ENCODE measurements around the gene DMPK.
A peak's percentile ranks its signal among the peaks of the same experiment; 100 is the strongest.
"Not testable (repeated sequence)": the region's sequence is repeated elsewhere in the genome, so short reads cannot be mapped to it uniquely, and the experiment has no call there.

DMPK gene

DNA sequence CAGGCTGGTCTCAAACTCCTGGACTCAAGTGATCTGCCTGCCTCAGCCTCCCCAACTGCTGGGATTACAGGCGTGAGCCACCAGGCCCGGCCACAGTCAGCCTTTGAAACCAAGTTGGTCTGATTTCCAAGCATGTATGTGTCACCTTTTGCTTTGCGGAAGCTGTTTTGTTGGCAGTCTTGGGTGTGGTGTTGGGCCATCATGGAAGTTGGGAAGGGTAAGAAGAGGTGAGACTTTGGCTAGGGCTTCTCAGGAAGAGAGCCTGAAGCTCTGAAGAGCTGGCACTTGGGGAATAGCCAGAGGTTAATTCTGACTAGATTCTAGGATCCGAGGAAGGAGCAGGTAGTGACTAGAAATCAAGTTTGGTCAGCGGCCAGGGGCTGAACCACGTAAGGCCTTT lies 30.0 kb upstream of the DMPK start:
- Histone ChIP-seq H3K9me3 (ENCODE audit: low read length) (no peaks in the 10 kb centered on the region), H3K27ac (ENCODE audit: low read depth, low read length) (no peak overlapping the region), H3K4me1 (ENCODE audit: insufficient read depth, low read length) (no peaks in the 10 kb centered on the region), H3K9ac (ENCODE audit: low read length) (no peak overlapping the region), H3K4me3 (ENCODE audit: low read depth in 1 of 2, low read length in 2 of 2) (no peak overlapping the region), H3K36me3 (ENCODE audit: insufficient read depth, low read length) (no peaks in the 10 kb centered on the region), H3K27me3 (ENCODE audit: control insufficient read depth in 1 of 2, insufficient read depth in 2 of 2, low read length in 2 of 2) (peaks cover 0 to 39% of the 10 kb centered on the region in 2 donors)

GRCh38 chr19:45809643-45810159 lies 27.4 kb upstream of the DMPK start:
- Histone ChIP-seq H3K27ac (ENCODE audit: low read depth, low read length) (no peak overlapping the region), H3K27me3 (ENCODE audit: control insufficient read depth in 1 of 2, insufficient read depth in 2 of 2, low read length in 2 of 2) (peaks cover 0 to 18% of the 10 kb centered on the region in 2 donors), H3K9ac (ENCODE audit: low read length) (no peak overlapping the region), H3K4me3 (ENCODE audit: low read depth in 1 of 2, low read length in 2 of 2) (no peak overlapping the region), H3K36me3 (ENCODE audit: insufficient read depth, low read length) (no peaks in the 10 kb centered on the region), H3K4me1 (ENCODE audit: insufficient read depth, low read length) (no peaks in the 10 kb centered on the region), H3K9me3 (ENCODE audit: low read length) (no peaks in the 10 kb centered on the region)

GRCh38 chr19:45805719-45806118 lies 23.4 kb upstream of the DMPK start:
- no peaks in the 10 kb centered on the region for H3K4me1 ChIP-seq (ENCODE audit: insufficient read depth, low read length)
- no peaks in the 10 kb centered on the region for H3K36me3 ChIP-seq (ENCODE audit: insufficient read depth, low read length)
- H3K27ac ChIP-seq (ENCODE audit: low read depth, low read length), result no peak overlapping the region
- no peak overlapping the region for H3K9ac ChIP-seq (ENCODE audit: low read length)
- H3K9me3 ChIP-seq (ENCODE audit: low read length), result no peaks in the 10 kb centered on the region
- H3K27me3 ChIP-seq (ENCODE audit: control insufficient read depth in 1 of 2, insufficient read depth in 2 of 2, low read length in 2 of 2), result no peaks in the 10 kb centered on the region
- H3K4me3 ChIP-seq (ENCODE audit: low read depth in 1 of 2, low read length in 2 of 2), result no peak overlapping the region

DNA sequence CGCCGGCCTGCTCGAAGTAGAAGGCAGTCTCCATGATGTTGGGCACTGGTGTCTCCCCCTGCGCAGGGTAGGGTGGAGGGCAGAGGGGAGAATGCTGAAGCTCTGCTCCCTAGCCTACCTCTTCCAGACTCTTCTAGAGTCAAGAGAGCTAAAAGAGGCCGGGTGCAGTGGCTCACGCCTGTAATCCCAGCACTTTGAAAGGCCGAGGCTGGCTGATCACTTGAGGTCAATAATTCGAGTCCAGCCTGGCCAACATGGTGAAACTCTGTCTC lies 22.6 kb upstream of the DMPK start:
- Histone ChIP-seq H3K27me3 (ENCODE audit: control insufficient read depth in 1 of 2, insufficient read depth in 2 of 2, low read length in 2 of 2) (no peaks in the 10 kb centered on the region), H3K36me3 (ENCODE audit: insufficient read depth, low read length) (no peaks in the 10 kb centered on the region), H3K4me1 (ENCODE audit: insufficient read depth, low read length) (no peaks in the 10 kb centered on the region), H3K9ac (ENCODE audit: low read length) (no peak overlapping the region), H3K27ac (ENCODE audit: low read depth, low read length) (no peak overlapping the region), H3K9me3 (ENCODE audit: low read length) (no peaks in the 10 kb centered on the region), H3K4me3 (ENCODE audit: low read depth in 1 of 2, low read length in 2 of 2) (no peak overlapping the region)

GRCh38 chr19:45804140-45804958 lies 22.1 kb upstream of the DMPK start:
- Histone ChIP-seq H3K9ac (ENCODE audit: low read length) (no peak overlapping the region), H3K4me1 (ENCODE audit: insufficient read depth, low read length) (no peaks in the 10 kb centered on the region), H3K27ac (ENCODE audit: low read depth, low read length) (no peak overlapping the region), H3K9me3 (ENCODE audit: low read length) (no peaks in the 10 kb centered on the region), H3K4me3 (ENCODE audit: low read depth in 1 of 2, low read length in 2 of 2) (no peak overlapping the region), H3K27me3 (ENCODE audit: control insufficient read depth in 1 of 2, insufficient read depth in 2 of 2, low read length in 2 of 2) (no peaks in the 10 kb centered on the region), H3K36me3 (ENCODE audit: insufficient read depth, low read length) (no peaks in the 10 kb centered on the region)

DNA sequence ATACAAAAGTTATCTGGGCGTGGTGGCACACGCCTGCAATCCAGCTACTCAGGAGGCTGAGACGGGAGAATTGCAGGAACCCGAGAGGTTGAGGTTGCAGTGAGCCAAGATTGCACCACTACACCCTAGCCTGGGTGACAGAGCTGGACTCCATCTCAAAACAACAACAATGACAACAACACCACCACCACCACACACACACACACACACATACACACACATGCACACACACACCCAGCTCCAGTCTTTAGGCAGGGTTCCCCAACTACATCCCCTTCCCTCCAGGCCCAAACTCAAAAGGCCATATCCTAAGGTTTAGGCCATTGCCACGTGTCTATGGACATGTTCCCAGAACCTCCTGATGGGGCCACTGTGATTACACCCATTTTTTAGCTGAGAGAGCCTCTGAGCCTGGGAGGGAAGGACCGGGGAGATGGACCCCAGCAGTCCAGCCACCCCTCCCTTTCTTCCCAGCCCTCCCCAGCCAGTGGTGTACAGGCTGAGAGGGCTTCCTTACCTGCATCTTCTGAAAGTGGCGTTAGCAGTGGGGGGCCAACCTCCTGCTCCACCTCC lies 19.4 kb upstream of the DMPK start:
- Histone ChIP-seq H3K4me1 (ENCODE audit: insufficient read depth, low read length) (no peaks in the 10 kb centered on the region), H3K9me3 (ENCODE audit: low read length) (no peaks in the 10 kb centered on the region), H3K4me3 (ENCODE audit: low read depth in 1 of 2, low read length in 2 of 2) (no peak overlapping the region), H3K36me3 (ENCODE audit: insufficient read depth, low read length) (no peaks in the 10 kb centered on the region), H3K9ac (ENCODE audit: low read length) (no peak overlapping the region), H3K27me3 (ENCODE audit: control insufficient read depth in 1 of 2, insufficient read depth in 2 of 2, low read length in 2 of 2) (no peaks in the 10 kb centered on the region), H3K27ac (ENCODE audit: low read depth, low read length) (no peak overlapping the region)

DNA sequence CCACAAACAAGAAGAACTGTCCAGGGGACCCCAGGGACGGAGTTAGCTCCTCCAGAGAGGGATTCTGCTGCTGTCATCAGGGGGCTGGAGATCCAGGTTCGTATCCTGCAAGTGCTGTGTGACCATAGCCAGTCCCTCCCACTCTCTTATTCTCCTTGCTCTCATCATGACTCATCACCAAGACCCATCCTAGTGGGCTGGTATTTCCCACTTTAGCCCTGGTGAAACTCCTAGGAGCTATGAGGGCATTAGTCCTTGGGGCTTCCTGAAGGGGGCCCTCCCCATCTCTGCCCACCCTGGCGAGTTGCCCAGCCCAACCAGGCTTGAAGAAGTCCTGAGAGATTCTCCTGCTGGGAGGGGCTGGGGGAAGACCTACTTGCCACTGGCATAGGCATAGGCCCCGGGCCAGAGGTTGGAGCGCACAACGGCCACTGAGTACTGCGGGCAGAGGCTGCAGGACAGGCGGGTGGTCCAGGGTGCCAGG lies 17.8 kb upstream of the DMPK start:
- no peaks in the 10 kb centered on the region for H3K9me3 ChIP-seq (ENCODE audit: low read length)
- no peaks in the 10 kb centered on the region for H3K36me3 ChIP-seq (ENCODE audit: insufficient read depth, low read length)
- no peak overlapping the region for H3K4me3 ChIP-seq (ENCODE audit: low read depth in 1 of 2, low read length in 2 of 2)
- no peaks in the 10 kb centered on the region for H3K27me3 ChIP-seq (ENCODE audit: control insufficient read depth in 1 of 2, insufficient read depth in 2 of 2, low read length in 2 of 2)
- H3K4me1 ChIP-seq (ENCODE audit: insufficient read depth, low read length), result no peaks in the 10 kb centered on the region
- no peak overlapping the region for H3K27ac ChIP-seq (ENCODE audit: low read depth, low read length)
- H3K9ac ChIP-seq (ENCODE audit: low read length), result no peak overlapping the region

DNA sequence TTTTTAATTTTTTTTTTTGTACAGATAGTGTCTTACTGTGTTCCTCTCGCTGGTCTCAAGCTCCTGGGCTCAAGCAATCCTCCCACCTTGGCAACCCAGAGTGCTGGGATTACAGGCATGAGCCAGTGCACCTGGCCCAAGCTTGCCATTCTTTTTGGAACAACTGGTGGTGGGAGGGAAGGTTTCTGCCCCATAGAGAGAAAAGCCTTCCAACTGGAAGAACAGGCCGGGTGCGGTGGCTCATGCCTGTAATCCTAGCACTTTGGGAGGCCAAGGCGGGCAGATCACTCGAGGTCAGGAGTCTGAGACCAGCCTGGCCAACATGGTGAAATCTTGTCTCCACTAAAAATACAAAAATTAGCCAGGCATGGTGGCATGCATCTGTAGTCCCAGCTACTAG lies 17.3 kb upstream of the DMPK start:
- not testable (repeated sequence) for H3K9ac ChIP-seq (ENCODE audit: low read length); H3K36me3 ChIP-seq (ENCODE audit: insufficient read depth, low read length); H3K4me3 ChIP-seq (ENCODE audit: low read depth in 1 of 2, low read length in 2 of 2); H3K9me3 ChIP-seq (ENCODE audit: low read length); H3K27ac ChIP-seq (ENCODE audit: low read depth, low read length); H3K4me1 ChIP-seq (ENCODE audit: insufficient read depth, low read length); H3K27me3 ChIP-seq (ENCODE audit: control insufficient read depth in 1 of 2, insufficient read depth in 2 of 2, low read length in 2 of 2)

- no peaks in the 10 kb centered on the region for H3K36me3 ChIP-seq (ENCODE audit: insufficient read depth, low read length)
- no peaks in the 10 kb centered on the region for H3K27me3 ChIP-seq (ENCODE audit: control insufficient read depth in 1 of 2, insufficient read depth in 2 of 2, low read length in 2 of 2)
- no peak overlapping the region for H3K4me3 ChIP-seq (ENCODE audit: low read depth in 1 of 2, low read length in 2 of 2)
- no peaks in the 10 kb centered on the region for H3K9me3 ChIP-seq (ENCODE audit: low read length)
- H3K9ac ChIP-seq (ENCODE audit: low read length), result no peak overlapping the region
- H3K4me1 ChIP-seq (ENCODE audit: insufficient read depth, low read length), result no peaks in the 10 kb centered on the region
- no peak overlapping the region for H3K27ac ChIP-seq (ENCODE audit: low read depth, low read length)
Measured at GRCh38 chr19:45798995-45799517, 16.8 kb upstream of the DMPK start.

- Histone ChIP-seq H3K27me3 (ENCODE audit: control insufficient read depth in 1 of 2, insufficient read depth in 2 of 2, low read length in 2 of 2) (no peaks in the 10 kb centered on the region), H3K4me3 (ENCODE audit: low read depth in 1 of 2, low read length in 2 of 2) (no peak overlapping the region), H3K36me3 (ENCODE audit: insufficient read depth, low read length) (peaks cover 4% of the 10 kb centered on the region), H3K9ac (ENCODE audit: low read length) (no peak overlapping the region), H3K4me1 (ENCODE audit: insufficient read depth, low read length) (peaks cover 12% of the 10 kb centered on the region), H3K27ac (ENCODE audit: low read depth, low read length) (no peak overlapping the region), H3K9me3 (ENCODE audit: low read length) (no peaks in the 10 kb centered on the region)
Measured at GRCh38 chr19:45794627-45795026, 12.3 kb upstream of the DMPK start.

DNA sequence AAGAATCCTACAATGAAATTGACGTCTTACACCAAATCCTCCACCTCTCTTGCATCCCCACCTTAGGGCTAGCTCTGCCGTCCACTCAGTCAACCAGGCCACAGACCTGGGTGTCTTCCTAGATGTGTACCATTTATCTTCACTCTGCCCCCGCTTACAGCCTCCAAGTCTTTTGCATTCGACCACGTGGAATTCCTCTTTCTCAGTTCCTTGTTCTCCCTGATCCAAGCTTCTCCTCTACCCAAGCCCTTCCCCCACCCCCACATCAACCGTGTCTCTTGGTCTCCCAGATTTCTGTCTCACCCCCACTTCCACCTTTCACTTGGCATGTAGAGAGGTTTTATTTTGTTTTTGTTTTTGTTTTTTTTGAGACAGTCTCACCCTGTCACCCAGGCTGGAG lies 11.6 kb upstream of the DMPK start:
- Histone ChIP-seq H3K27me3 (ENCODE audit: control insufficient read depth in 1 of 2, insufficient read depth in 2 of 2, low read length in 2 of 2) (no peaks in the 10 kb centered on the region), H3K9ac (ENCODE audit: low read length) (no peak overlapping the region), H3K4me1 (ENCODE audit: insufficient read depth, low read length) (peaks cover 12% of the 10 kb centered on the region), H3K4me3 (ENCODE audit: low read depth in 1 of 2, low read length in 2 of 2) (no peak overlapping the region), H3K27ac (ENCODE audit: low read depth, low read length) (no peak overlapping the region), H3K36me3 (ENCODE audit: insufficient read depth, low read length) (peaks cover 12% of the 10 kb centered on the region), H3K9me3 (ENCODE audit: low read length) (no peaks in the 10 kb centered on the region)

- Histone ChIP-seq H3K27ac (ENCODE audit: low read depth, low read length) (peak overlapping the region; percentile 32), H3K4me3 (ENCODE audit: low read depth in 1 of 2, low read length in 2 of 2) (no peak overlapping the region), H3K4me1 (ENCODE audit: insufficient read depth, low read length) (peaks cover 12% of the 10 kb centered on the region), H3K9me3 (ENCODE audit: low read length) (no peaks in the 10 kb centered on the region), H3K36me3 (ENCODE audit: insufficient read depth, low read length) (peaks cover 19% of the 10 kb centered on the region), H3K9ac (ENCODE audit: low read length) (no peak overlapping the region), H3K27me3 (ENCODE audit: control insufficient read depth in 1 of 2, insufficient read depth in 2 of 2, low read length in 2 of 2) (no peaks in the 10 kb centered on the region)
Measured at GRCh38 chr19:45793178-45793564, 10.9 kb upstream of the DMPK start.

Measured in muscle layer of colon (tissue), 2 donors.